GM06990 (cell line): ENCODE results near the gene UBE2Q1.

Source experiments
- DNase-seq: peaks from one replicate; pipeline ENCODE4 v3.0.0-alpha.2; 2011; ENCODE audit not compliant: insufficient read length; ENCODE audit errors: extremely low read depth
- H3K27me3 ChIP-seq: replicated peaks from 2 replicates; pipeline ENCODE4 v1.6.0; 2011; ENCODE audit warnings: low read length; ENCODE audit not compliant: control insufficient read depth, insufficient read depth
- H3K36me3 ChIP-seq: 2 replicates; pipeline ENCODE4 v1.5.1; 2011; ENCODE audit warnings: low read length; ENCODE audit not compliant: control insufficient read depth, insufficient read depth
- H3K4me3 ChIP-seq: replicated peaks from 2 replicates; pipeline ENCODE4 v1.5.1; 2011; ENCODE audit warnings: low read depth, mild to moderate bottlenecking, control low read depth, low read length
- TF ChIP-seq, protein P1 (sequence below): IDR thresholded peaks from 2 replicates; pipeline ENCODE4 v1.5.1; 2011; ENCODE audit warnings: low read length, control low read depth, mild to moderate bottlenecking, inconsistent platforms; ENCODE audit not compliant: insufficient read depth, poor library complexity, severe bottlenecking

The UBE2Q1 gene

DNA sequence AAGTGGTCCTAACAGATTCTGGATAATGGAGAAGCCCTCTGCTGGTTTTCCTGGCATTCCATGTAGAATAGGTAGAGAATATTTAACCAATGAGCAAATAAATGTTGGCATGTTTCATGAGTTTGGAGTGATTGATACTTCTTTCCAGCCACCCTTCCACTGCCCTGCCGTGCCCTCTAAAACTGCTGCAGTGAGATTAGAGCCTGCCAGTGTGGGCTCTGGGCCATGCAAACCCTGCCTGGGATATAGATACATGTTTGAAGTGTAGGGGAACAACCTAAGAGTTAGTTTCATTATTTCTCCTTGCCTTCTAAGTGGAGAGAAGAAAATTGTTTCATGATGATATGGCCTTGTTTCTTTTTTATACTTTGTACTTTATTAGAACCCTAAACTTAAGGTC, 10.4 kb downstream of the UBE2Q1 start:
- no peak overlapping the region for H3K4me3 ChIP-seq
- no peak for DNase-seq
- H3K27me3 ChIP-seq, result no peaks in the 10 kb centered on the region
- TF ChIP-seq, protein P1, sequence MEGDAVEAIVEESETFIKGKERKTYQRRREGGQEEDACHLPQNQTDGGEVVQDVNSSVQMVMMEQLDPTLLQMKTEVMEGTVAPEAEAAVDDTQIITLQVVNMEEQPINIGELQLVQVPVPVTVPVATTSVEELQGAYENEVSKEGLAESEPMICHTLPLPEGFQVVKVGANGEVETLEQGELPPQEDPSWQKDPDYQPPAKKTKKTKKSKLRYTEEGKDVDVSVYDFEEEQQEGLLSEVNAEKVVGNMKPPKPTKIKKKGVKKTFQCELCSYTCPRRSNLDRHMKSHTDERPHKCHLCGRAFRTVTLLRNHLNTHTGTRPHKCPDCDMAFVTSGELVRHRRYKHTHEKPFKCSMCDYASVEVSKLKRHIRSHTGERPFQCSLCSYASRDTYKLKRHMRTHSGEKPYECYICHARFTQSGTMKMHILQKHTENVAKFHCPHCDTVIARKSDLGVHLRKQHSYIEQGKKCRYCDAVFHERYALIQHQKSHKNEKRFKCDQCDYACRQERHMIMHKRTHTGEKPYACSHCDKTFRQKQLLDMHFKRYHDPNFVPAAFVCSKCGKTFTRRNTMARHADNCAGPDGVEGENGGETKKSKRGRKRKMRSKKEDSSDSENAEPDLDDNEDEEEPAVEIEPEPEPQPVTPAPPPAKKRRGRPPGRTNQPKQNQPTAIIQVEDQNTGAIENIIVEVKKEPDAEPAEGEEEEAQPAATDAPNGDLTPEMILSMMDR, result no peak
- peaks cover 36% of the 10 kb centered on the region for H3K36me3 ChIP-seq

DNA sequence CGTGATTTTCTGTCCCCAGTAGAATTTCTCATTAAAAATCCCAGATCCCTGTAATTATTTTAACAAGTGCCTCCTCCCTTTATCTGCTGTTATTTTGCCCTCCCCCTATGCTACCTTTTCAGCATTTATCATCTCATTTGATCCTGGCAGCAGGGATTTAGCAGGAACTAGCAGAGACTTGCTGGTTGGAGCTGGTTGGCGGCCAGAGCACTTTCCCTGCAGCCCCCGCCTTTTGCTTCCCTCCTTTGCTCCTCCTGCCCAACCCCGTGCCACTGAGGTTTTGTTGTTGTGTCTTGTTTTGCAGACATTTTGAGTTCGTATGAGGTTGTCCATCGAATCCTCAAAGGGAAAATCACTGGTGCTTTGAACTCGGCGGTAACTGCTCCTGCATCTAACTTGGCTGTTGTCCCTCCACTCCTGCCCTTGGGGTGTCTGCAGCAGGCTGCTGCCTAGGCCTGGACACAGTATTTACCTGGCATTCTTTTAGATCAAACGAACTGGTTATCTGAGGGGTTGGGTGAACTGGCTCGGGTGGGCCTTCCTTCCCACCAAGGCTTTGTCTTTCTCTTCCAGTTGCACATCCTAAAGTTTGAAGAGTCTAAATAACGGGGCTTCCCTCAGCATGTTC, 11.2 kb downstream of the UBE2Q1 start:
- Histone ChIP-seq H3K4me3 (no peak overlapping the region), H3K36me3 (peaks cover 28% of the 10 kb centered on the region), H3K27me3 (no peaks in the 10 kb centered on the region; the same call in 1 of the 2 replicates)
- no peak for DNase-seq
- TF ChIP-seq, protein P1, result no peak

DNA sequence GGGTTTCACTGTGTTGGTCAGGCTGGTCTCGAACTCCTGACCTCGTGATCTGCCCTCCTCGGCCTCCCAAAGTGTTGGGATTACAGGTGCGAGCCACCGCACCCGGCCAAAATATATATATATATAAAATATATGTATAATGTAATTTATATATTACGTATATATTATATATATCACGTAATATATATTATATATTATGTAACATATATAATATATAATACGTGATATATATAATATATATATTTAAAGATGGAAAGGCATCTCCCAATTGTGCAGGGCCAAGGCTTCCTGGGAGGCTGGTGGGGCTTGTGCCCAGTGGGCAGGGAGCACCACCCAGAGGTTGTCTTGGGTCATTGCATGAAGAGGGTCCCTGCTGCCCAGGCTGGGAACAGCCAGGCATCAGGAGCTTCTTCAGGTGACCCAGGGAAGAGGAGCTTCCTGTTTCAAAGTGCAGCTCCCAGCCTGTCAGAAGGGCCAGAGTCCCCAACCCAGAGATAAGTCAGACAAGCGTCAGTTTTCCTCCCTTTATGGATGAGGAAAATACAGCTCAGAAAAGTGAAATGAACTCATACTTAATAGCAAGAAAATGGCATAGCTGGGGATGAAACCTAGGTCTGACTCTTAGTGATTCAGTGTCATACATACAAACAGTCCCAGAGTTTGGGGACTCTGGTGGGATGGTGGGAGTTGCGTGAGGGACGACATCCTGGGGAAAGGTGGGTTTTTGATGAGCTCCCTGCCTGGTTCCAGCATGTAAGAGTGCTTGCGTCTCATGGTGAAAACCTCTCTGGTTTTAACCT, 12.0 kb downstream of the UBE2Q1 start:
- peaks cover 22% of the 10 kb centered on the region for H3K36me3 ChIP-seq
- DNase-seq, result peak; percentile 25
- TF ChIP-seq, protein P1, result peak; percentile 81
- H3K27me3 ChIP-seq, result no peaks in the 10 kb centered on the region; the same call in 1 of the 2 replicates
- H3K4me3 ChIP-seq, result no peak overlapping the region

DNA sequence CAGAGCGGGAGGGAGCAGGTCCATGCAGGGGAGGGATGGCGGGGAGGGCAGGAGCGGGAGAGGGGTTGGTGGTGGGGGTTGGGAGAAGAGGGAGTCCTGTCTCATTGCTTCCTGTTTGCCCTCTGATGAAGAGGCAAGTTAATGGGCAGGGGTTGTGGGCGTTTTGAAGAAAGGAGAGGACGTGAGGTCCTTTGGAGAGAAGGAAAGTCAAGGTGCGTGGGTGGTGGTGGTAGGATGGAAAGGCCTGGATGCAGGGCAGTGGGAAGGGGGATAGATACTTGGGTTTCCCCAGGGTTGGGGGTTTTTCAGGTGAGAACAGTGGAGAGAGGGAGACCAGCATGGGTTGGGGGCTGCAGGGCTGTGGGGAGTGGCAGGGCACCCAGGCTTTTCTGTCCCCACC, 17.2 kb downstream of the UBE2Q1 start:
- DNase-seq, result no peak
- H3K27me3 ChIP-seq, result peaks cover 2% of the 10 kb centered on the region
- H3K4me3 ChIP-seq, result no peak overlapping the region
- H3K36me3 ChIP-seq, result no peaks in the 10 kb centered on the region
- TF ChIP-seq, protein P1, result no peak

DNA sequence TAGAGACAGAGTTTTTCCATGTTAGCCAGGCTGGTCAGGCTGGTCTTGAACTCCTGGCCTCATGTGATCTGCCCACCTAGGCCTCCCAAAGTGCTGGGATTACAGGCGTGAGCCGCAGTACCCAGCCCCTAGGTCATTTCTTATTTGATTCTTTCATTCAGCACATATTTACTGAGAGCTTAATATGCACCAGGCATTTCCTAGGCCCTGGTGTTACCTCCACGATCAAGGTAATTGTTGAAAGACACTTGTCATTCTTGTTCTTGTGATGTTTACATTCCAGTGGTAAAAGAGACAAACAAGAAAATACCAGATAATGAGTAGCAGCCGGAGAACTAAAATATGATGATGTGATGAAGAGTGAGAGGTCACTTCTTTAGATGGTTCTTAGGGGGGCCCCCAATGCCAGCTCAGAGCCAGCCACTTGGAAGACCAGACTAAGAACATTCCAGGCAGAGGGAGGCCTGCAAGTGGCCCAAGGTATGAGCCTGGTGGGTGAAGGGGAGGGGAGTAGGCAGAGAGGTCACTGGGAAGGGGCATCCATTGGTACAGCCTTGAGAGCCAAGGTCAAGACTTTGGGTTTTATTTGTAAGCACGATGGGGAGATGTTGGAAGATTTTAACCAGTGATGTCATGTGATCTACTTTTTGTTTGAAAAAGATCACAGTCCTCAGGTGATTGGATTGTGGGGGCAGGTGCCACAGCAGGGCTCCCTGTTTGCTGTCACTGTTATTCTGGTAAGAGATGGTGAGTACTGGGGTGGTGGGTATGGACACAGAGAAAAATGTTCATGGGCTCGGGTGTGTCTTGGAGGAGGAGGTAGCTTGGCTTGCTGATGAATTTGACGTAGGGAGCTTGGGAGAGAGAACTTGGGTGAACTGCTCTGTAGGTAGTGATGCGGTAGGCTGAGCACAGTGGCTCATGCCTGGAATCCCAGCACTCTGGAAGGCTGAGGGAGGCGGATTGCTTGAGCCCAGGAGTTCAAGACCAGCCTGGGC, 18.7 kb downstream of the UBE2Q1 start:
- H3K4me3 ChIP-seq, result no peak overlapping the region
- TF ChIP-seq, protein P1, result no peak
- H3K27me3 ChIP-seq, result peaks cover 2% of the 10 kb centered on the region

More for the DNA sequence above, 18.7 kb downstream of the UBE2Q1 start:
- no peaks in the 10 kb centered on the region for H3K36me3 ChIP-seq
- DNase-seq, result no peak
